Choroid plexus epithelial cell (primary cell): ENCODE data around the gene ENOX2.

ENCODE experiments used
- DNase-seq: peaks from one replicate; pipeline ENCODE4 v3.0.0-alpha.2; 2010; ENCODE audit warnings: low read depth
- H3K4me3 ChIP-seq: 2 replicates; pipeline ENCODE4 v1.5.1; 2011; ENCODE audit warnings: low read depth, mild to moderate bottlenecking, control low read depth, low read length, moderate library complexity
- CTCF ChIP-seq: conservative IDR thresholded peaks from 2 replicates; pipeline ENCODE4 v1.5.1; 2011; ENCODE audit warnings: low read depth, mild to moderate bottlenecking, control low read depth, inconsistent platforms, low read length, moderate library complexity

Gene ENOX2

GRCh38 chrX:130705591-130705990 is 197.4 kb downstream of the ENOX2 start:
- DNase-seq, result no peak
- no peak for TF ChIP-seq CTCF
- no peak overlapping the region for H3K4me3 ChIP-seq

GRCh38 chrX:130704053-130705038 is 198.7 kb downstream of the ENOX2 start:
- DNase-seq, result peak; percentile 47
- no peak overlapping the region for H3K4me3 ChIP-seq
- TF ChIP-seq CTCF, result no peak

- H3K4me3 ChIP-seq, result no peak overlapping the region
- DNase-seq, result no peak
- TF ChIP-seq CTCF, result no peak
Measured at GRCh38 chrX:130702867-130703707, 199.9 kb downstream of the ENOX2 start.

GRCh38 chrX:130700629-130701028 is 202.4 kb downstream of the ENOX2 start:
- H3K4me3 ChIP-seq, result no peak overlapping the region
- no peak for DNase-seq
- no peak for TF ChIP-seq CTCF

DNA sequence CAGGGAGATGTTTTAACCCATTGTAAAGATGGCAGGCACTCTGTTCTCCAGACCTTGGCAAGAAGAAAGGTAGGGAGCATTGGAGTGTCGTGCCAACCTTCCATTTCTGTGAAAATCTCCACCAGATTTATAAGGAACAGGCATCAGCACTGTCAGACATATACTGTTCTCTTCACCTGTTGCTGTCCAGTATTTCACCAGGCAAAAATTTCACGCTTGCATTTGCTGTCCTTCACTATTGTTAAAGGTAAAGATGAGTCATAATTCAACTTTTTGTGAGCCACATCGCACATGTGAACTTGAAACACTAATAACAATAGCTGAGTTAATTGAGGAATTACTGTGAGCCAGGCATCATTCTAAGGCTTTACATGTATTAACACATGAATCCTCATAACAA is 203.4 kb downstream of the ENOX2 start:
- TF ChIP-seq CTCF, result no peak
- no peak for DNase-seq
- H3K4me3 ChIP-seq, result no peak overlapping the region

GRCh38 chrX:130696542-130696941 is 206.5 kb downstream of the ENOX2 start:
- DNase-seq, result no peak
- no peak overlapping the region for H3K4me3 ChIP-seq
- TF ChIP-seq CTCF, result no peak
